Measurements from ENCODE around the gene INPP5D.
A peak's percentile ranks its signal among the peaks of the same experiment; 100 is the strongest.

The INPP5D gene

DNA sequence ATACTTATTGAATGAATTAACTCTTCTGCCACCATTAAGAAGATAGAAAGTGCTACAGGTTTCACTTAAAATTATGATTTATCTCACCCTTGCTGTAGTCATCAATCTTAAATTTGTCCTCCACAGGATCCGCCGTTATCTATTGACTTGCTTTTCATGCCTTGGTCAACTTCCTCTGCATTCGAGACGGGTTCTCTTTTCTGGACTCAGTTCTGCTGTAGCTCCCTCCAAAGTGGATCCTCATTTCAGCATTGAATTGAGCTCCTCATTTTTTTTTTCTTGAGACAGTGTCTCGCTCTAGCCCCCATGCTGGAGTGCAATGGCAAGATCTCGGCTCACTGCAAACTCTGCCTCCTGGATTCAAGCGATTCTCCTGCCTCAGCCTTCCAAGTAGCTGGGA is 27.6 kb downstream of the INPP5D start:
- Histone ChIP-seq H3K27ac (replicated peaks) (no peak overlapping the region), H3K4me3 (replicated peaks; ENCODE audit: insufficient read depth, low read length) (no peak overlapping the region), H3K27me3 (ENCODE audit: insufficient read depth, poor library complexity, severe bottlenecking) (no peaks in the 10 kb centered on the region)
- peak; percentile 15; the same call in 1 of the 2 replicates for TF ChIP-seq SPI1 (IDR thresholded peaks at IDR 0.05; ENCODE audit: borderline replicate concordance, low read depth)
- TF ChIP-seq POLR2AphosphoS5 (IDR thresholded peaks at IDR 0.05; ENCODE audit: low read depth), result no peak
- DNase-seq (ENCODE audit: low read depth in 1 of 2, low spot score in 1 of 2), result no peak

GRCh38 chr2:233088972-233089345 is 28.8 kb downstream of the INPP5D start:
- Histone ChIP-seq H3K27me3 (ENCODE audit: insufficient read depth, poor library complexity, severe bottlenecking) (no peaks in the 10 kb centered on the region), H3K27ac (replicated peaks) (no peak overlapping the region), H3K4me3 (replicated peaks; ENCODE audit: insufficient read depth, low read length) (no peak overlapping the region)
- no peak for DNase-seq (ENCODE audit: low read depth in 1 of 2, low spot score in 1 of 2)
- no peak for TF ChIP-seq GABPA (IDR thresholded peaks at IDR 0.05; ENCODE audit: low read depth)
- TF ChIP-seq SPI1 (IDR thresholded peaks at IDR 0.05; ENCODE audit: borderline replicate concordance, low read depth), result no peak
- TF ChIP-seq POLR2AphosphoS5 (IDR thresholded peaks at IDR 0.05; ENCODE audit: low read depth), result no peak
- no peak for TF ChIP-seq CTCF (IDR thresholded peaks at IDR 0.05; ENCODE audit: insufficient read depth, low read length)
- TF ChIP-seq, protein P1, sequence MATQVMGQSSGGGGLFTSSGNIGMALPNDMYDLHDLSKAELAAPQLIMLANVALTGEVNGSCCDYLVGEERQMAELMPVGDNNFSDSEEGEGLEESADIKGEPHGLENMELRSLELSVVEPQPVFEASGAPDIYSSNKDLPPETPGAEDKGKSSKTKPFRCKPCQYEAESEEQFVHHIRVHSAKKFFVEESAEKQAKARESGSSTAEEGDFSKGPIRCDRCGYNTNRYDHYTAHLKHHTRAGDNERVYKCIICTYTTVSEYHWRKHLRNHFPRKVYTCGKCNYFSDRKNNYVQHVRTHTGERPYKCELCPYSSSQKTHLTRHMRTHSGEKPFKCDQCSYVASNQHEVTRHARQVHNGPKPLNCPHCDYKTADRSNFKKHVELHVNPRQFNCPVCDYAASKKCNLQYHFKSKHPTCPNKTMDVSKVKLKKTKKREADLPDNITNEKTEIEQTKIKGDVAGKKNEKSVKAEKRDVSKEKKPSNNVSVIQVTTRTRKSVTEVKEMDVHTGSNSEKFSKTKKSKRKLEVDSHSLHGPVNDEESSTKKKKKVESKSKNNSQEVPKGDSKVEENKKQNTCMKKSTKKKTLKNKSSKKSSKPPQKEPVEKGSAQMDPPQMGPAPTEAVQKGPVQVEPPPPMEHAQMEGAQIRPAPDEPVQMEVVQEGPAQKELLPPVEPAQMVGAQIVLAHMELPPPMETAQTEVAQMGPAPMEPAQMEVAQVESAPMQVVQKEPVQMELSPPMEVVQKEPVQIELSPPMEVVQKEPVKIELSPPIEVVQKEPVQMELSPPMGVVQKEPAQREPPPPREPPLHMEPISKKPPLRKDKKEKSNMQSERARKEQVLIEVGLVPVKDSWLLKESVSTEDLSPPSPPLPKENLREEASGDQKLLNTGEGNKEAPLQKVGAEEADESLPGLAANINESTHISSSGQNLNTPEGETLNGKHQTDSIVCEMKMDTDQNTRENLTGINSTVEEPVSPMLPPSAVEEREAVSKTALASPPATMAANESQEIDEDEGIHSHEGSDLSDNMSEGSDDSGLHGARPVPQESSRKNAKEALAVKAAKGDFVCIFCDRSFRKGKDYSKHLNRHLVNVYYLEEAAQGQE (IDR thresholded peaks at IDR 0.05; ENCODE audit: insufficient replicate concordance, low read depth), result no peak

- Histone ChIP-seq H3K4me3 (replicated peaks; ENCODE audit: insufficient read depth, low read length) (no peak overlapping the region), H3K27me3 (ENCODE audit: insufficient read depth, poor library complexity, severe bottlenecking) (no peaks in the 10 kb centered on the region), H3K27ac (replicated peaks) (no peak overlapping the region)
- DNase-seq (ENCODE audit: low read depth in 1 of 2, low spot score in 1 of 2), result no peak
- TF ChIP-seq, protein P1 (IDR thresholded peaks at IDR 0.05; ENCODE audit: insufficient replicate concordance, low read depth), result no peak
- TF ChIP-seq SPI1 (IDR thresholded peaks at IDR 0.05; ENCODE audit: borderline replicate concordance, low read depth) (no peak), POLR2AphosphoS5 (IDR thresholded peaks at IDR 0.05; ENCODE audit: low read depth) (no peak), GABPA (IDR thresholded peaks at IDR 0.05; ENCODE audit: low read depth) (no peak), CTCF (IDR thresholded peaks at IDR 0.05; ENCODE audit: insufficient read depth, low read length) (no peak)
Observed at GRCh38 chr2:233089851-233090250, 29.7 kb downstream of the INPP5D start.

GRCh38 chr2:233090879-233091278 is 30.7 kb downstream of the INPP5D start:
- TF ChIP-seq, protein P1 (IDR thresholded peaks at IDR 0.05; ENCODE audit: insufficient replicate concordance, low read depth), result no peak
- TF ChIP-seq POLR2AphosphoS5 (IDR thresholded peaks at IDR 0.05; ENCODE audit: low read depth) (no peak), CTCF (IDR thresholded peaks at IDR 0.05; ENCODE audit: insufficient read depth, low read length) (no peak)
- no peak overlapping the region for H3K4me3 ChIP-seq (replicated peaks; ENCODE audit: insufficient read depth, low read length)

More at GRCh38 chr2:233090879-233091278, 30.7 kb downstream of the INPP5D start:
- Histone ChIP-seq H3K27me3 (ENCODE audit: insufficient read depth, poor library complexity, severe bottlenecking) (no peaks in the 10 kb centered on the region), H3K27ac (replicated peaks) (no peak overlapping the region)
- no peak for DNase-seq (ENCODE audit: low read depth in 1 of 2, low spot score in 1 of 2)

Data from HL-60 (cell line).